SJCRH30 (cell line): ENCODE data around the gene PPM1H. TPM values are rescaled to one million over a fixed set of nuclear protein-coding genes. Genes with fewer than 3 reads are reported as not detected.
A peak's percentile ranks its signal among the peaks of the same experiment; 100 is the strongest.

Experiments used
- DNase-seq, 2 experiments: peaks; one replicate each; pipeline ENCODE4 v3.0.0-alpha.2; 2015 to 2020
- H3K27ac ChIP-seq: fragments of 250-450 bp; sonication (Bioruptor Pico); 2 replicates; pipeline ENCODE4 v1.5.1; 2020; ENCODE audit warnings: mild to moderate bottlenecking, moderate library complexity
- H3K27me3 ChIP-seq: fragments of 250-450 bp; sonication (Bioruptor Pico); 2 replicates; pipeline ENCODE4 v1.5.1; 2020; ENCODE audit warnings: mild to moderate bottlenecking, moderate library complexity
- H3K36me3 ChIP-seq: fragments of 250-450 bp; sonication (Bioruptor Pico); 2 replicates; pipeline ENCODE4 v1.5.1; 2020; ENCODE audit warnings: mild to moderate bottlenecking, moderate library complexity
- H3K4me1 ChIP-seq: fragments of 250-450 bp; sonication (Bioruptor Pico); 2 replicates; pipeline ENCODE4 v1.5.1; 2020; ENCODE audit warnings: mild to moderate bottlenecking, moderate library complexity
- H3K4me3 ChIP-seq: fragments of 250-450 bp; sonication (Bioruptor Pico); 2 replicates; pipeline ENCODE4 v1.5.1; 2020; ENCODE audit warnings: mild to moderate bottlenecking, moderate library complexity
- H3K9me3 ChIP-seq: fragments of 250-450 bp; sonication (Bioruptor Pico); replicated peaks from 2 replicates; pipeline ENCODE4 v1.5.1; 2020; ENCODE audit warnings: mild to moderate bottlenecking, moderate library complexity
- total RNA-seq: library from RNA; depleted of rRNA; stranded (reverse); fragments of >200 nt; shearing (Covaris generic); gene quantifications from 2 replicates; pipeline ENCODE4 v1.2.3, GENCODE V29; 2014

PPM1H gene
- total RNA-seq, 1 experiment from 2014 or later, result 4.1 TPM

DNA sequence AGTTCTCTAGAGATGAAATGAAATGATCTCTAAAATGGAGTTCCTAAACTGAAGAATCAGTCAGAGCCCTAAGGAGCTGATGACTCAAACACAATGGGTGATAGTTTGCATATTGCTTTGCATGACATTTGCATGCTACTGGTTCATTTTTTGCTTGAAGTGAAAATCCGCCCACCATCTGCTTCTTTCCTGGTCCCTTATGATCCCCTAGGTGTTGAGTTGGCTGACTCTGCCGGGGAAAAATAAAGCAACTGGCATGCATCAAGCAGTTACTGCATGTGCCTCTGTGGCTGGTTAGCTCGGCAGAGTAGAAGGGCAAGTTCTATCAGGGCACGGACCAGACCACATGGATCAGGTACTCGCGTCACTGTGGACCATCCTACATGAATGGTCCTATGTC, 151.1 kb downstream of the PPM1H start:
- peaks cover 5% of the 10 kb centered on the region for H3K4me1 ChIP-seq
- no peaks in the 10 kb centered on the region for H3K27me3 ChIP-seq
- H3K9me3 ChIP-seq, result no peaks in the 10 kb centered on the region
- no peak for DNase-seq
- H3K36me3 ChIP-seq, result no peaks in the 10 kb centered on the region
- no peak overlapping the region for H3K27ac ChIP-seq
- no peak overlapping the region for H3K4me3 ChIP-seq

DNA sequence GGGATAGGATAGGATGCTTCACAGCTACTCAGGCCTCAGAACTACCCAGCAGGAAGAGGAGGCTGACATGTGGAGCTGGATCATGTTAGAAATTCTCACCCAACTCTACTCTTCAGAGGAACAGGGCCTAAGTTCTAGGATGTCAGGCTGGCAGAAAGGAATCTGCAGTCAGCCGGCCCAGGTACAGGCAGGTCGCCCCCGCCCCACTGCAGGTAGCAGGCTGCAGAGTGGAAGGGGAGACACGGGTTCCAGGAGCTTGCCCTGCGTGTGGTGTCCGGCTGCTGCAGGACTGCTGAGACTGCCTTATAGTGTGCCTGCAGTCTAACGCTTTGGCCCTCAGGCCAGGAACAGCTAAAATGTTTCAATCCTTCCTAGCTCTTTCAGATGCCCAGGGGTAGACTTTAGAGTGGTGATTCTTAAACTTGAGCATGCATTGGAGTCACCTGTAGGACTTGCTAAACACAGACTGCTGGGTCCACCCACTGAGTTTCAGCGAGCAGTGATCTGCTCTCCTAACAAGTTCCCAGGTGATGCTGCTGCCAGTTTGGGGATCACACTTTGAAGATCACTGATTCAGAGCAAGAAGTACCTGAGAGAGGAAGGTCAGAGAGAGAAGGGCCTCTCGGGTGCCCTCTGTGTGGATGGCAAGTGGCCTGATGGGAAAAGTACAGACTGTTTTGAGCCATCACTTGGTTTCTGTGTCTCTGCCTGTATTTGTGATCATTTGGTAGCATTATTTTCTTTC, 153.6 kb downstream of the PPM1H start:
- Histone ChIP-seq H3K9me3 (no peaks in the 10 kb centered on the region; the same call in 1 of the 2 replicates), H3K27me3 (no peaks in the 10 kb centered on the region), H3K27ac (no peak overlapping the region), H3K36me3 (no peaks in the 10 kb centered on the region), H3K4me3 (no peak overlapping the region), H3K4me1 (peaks cover 5% of the 10 kb centered on the region)
- DNase-seq, result no peak

DNA sequence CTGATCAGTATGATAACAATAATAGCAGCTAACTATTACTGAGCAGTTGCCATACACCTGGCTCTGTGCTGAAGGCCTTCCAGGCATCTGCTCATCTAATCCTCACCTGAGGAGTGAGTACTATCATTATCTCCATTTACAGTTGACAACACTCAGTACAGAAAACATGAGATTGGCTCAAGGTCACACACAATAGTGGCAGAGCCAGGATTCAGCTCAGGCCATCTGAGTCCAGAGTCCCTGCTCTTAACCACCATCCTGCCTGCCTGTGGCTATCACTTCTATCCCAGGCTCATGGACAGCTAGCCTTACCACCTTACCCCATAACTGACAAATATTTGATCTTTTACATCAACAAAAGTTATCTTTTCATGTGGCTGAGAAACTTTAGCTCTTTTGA, 155.5 kb downstream of the PPM1H start:
- Histone ChIP-seq H3K27me3 (no peaks in the 10 kb centered on the region), H3K9me3 (no peaks in the 10 kb centered on the region; the same call in 1 of the 2 replicates), H3K4me1 (no peaks in the 10 kb centered on the region), H3K27ac (no peak overlapping the region), H3K36me3 (no peaks in the 10 kb centered on the region), H3K4me3 (no peak overlapping the region)
- no peak for DNase-seq

DNA sequence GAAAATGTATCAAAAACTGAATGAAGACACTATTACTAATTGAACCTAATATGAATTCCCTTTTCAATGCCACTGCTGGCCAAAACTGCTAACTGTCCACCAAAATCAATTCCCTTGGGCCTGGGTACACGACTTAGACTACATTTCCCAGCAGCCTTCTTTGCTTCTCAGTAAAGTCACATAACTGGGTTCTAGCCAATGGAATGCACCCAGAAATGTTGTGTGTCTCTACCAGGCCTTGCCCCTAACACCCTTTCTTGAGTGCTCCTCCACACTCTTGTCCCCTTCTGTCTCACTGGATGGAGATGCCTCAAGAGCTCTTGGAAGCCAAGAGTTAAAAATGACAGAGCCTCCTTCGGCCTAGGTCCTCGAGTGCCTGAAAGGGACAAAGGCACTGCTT, 156.8 kb downstream of the PPM1H start:
- Histone ChIP-seq H3K9me3 (no peaks in the 10 kb centered on the region; the same call in 1 of the 2 replicates), H3K36me3 (no peaks in the 10 kb centered on the region), H3K27ac (no peak overlapping the region), H3K4me3 (no peak overlapping the region), H3K27me3 (no peaks in the 10 kb centered on the region), H3K4me1 (no peaks in the 10 kb centered on the region)
- DNase-seq, result no peak

DNA sequence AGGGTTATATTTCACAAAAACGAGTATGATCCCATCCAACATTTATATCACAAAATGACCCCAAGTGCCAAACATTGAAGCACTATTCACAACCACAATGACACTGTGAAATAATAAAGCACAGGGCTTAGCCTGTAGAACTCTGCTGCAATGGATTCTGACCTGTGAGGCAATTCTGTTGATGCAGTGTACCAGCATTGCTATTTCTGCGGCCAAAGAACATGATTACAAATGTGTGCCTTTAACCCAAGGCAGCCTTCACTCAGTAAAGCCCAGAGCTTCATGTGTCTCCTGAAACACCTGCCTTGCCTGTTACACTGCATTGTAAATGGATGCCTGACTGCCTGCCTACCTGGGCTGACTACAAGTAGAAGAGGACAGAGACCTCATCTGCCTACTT, 158.0 kb downstream of the PPM1H start:
- no peaks in the 10 kb centered on the region; the same call in 1 of the 2 replicates for H3K9me3 ChIP-seq
- no peak overlapping the region for H3K27ac ChIP-seq
- H3K4me1 ChIP-seq, result peaks cover 4% of the 10 kb centered on the region
- no peak for DNase-seq
- H3K4me3 ChIP-seq, result no peak overlapping the region
- H3K36me3 ChIP-seq, result no peaks in the 10 kb centered on the region
- no peaks in the 10 kb centered on the region for H3K27me3 ChIP-seq

DNA sequence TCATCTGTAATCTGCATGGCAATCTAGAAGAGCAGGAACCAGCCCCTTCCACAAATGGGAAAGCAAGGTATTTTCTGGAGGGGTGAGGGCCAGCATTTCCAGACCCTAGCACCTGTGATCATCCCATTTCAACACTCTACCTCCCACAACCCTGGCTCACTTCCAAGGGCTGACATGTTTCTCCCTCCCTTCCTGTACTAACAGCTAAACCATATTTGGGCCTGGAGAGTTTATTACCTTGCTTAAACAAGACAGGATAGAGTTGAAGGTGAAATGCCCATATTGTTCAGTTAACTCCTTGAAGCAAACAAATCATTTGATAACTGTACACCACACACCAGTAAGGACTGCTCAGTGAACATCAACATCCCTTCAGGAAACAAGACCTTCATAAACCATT, 158.4 kb downstream of the PPM1H start:
- DNase-seq, result no peak
- peaks cover 4% of the 10 kb centered on the region for H3K4me1 ChIP-seq
- H3K4me3 ChIP-seq, result no peak overlapping the region
- H3K36me3 ChIP-seq, result no peaks in the 10 kb centered on the region
- H3K27me3 ChIP-seq, result no peaks in the 10 kb centered on the region
- H3K27ac ChIP-seq, result no peak overlapping the region
- no peaks in the 10 kb centered on the region; the same call in 1 of the 2 replicates for H3K9me3 ChIP-seq

DNA sequence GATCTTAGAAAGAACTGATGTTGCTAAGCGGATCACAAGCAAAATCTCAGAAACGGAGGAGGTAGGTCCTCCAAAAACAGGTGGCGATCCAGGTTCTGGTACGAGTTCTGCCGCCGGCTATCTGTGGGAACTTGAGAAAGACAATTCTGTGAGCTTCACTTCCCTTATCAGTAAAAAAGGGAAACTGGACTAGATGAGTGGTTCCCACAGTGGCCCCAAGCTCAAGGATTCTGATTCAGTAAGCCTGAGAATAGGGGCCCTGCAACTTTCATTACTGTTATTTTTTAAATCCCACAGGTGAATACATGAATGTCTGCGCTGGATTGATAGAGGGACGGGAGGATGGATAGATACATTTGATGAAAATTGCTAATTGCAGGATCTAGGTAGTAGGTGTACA, 160.2 kb downstream of the PPM1H start:
- no peak for DNase-seq
- no peak overlapping the region for H3K27ac ChIP-seq
- H3K9me3 ChIP-seq, result no peaks in the 10 kb centered on the region; the same call in 1 of the 2 replicates
- H3K36me3 ChIP-seq, result no peaks in the 10 kb centered on the region
- H3K4me3 ChIP-seq, result no peak overlapping the region
- H3K4me1 ChIP-seq, result peaks cover 4% of the 10 kb centered on the region
- H3K27me3 ChIP-seq, result no peaks in the 10 kb centered on the region

DNA sequence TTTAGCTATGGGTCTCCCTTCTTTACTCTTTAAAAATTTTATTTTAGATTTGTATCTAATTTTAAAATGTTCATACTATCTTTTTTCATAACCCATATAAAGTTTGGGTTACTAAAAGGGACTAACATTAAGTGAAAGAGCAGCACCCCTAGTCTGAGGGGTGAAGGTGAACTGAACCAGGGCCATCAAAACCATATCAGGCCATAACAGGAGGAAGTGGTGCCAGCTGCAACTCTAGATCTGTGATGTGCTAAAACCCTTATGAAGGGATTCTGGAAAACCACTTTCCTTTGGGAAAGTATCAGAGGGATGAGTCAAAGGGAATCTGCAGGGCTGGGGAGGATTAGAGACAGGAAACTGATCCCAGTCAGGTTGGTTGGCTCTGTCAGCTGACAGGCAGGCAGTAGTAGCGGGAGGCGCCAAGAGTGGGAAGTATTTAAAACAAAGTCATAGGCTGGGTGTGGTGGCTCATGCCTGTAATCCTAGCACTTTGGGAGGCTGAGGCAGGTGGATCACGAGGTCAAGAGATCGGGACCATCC, 162.5 kb downstream of the PPM1H start:
- H3K27ac ChIP-seq, result no peak overlapping the region
- H3K4me3 ChIP-seq, result no peak overlapping the region
- H3K27me3 ChIP-seq, result no peaks in the 10 kb centered on the region
- DNase-seq, result peak; percentile 39 to 66
- H3K4me1 ChIP-seq, result peaks cover 4% of the 10 kb centered on the region
- no peaks in the 10 kb centered on the region for H3K36me3 ChIP-seq
- H3K9me3 ChIP-seq, result no peaks in the 10 kb centered on the region

DNA sequence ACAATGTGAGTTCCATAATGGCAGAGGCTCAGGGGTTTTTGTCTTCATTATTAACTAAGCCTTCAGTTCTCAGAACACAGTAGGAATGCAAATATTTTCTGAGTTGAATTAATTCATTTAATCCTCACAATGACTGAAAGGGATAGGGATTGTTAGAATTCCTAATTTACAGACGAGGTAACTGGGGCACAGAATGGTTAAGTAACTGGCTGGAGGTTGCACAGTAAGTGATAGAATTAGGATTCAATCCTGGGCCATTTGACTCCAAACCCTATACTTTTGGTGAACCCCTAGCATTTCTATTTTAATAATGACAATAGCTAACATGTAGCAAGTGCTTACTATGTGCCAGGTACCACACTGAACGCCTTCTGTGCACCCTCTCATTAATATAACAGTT, 163.1 kb downstream of the PPM1H start:
- H3K4me1 ChIP-seq, result peaks cover 11% of the 10 kb centered on the region
- no peak overlapping the region for H3K4me3 ChIP-seq
- DNase-seq, result no peak
- H3K9me3 ChIP-seq, result no peaks in the 10 kb centered on the region
- no peaks in the 10 kb centered on the region for H3K36me3 ChIP-seq
- H3K27me3 ChIP-seq, result no peaks in the 10 kb centered on the region
- no peak overlapping the region for H3K27ac ChIP-seq

- Histone ChIP-seq H3K36me3 (no peaks in the 10 kb centered on the region), H3K4me1 (peaks cover 23% of the 10 kb centered on the region), H3K4me3 (no peak overlapping the region), H3K27me3 (no peaks in the 10 kb centered on the region), H3K9me3 (no peaks in the 10 kb centered on the region), H3K27ac (no peak overlapping the region)
- no peak for DNase-seq
Measured at GRCh38 chr12:62770381-62770780, 164.6 kb downstream of the PPM1H start.

DNA sequence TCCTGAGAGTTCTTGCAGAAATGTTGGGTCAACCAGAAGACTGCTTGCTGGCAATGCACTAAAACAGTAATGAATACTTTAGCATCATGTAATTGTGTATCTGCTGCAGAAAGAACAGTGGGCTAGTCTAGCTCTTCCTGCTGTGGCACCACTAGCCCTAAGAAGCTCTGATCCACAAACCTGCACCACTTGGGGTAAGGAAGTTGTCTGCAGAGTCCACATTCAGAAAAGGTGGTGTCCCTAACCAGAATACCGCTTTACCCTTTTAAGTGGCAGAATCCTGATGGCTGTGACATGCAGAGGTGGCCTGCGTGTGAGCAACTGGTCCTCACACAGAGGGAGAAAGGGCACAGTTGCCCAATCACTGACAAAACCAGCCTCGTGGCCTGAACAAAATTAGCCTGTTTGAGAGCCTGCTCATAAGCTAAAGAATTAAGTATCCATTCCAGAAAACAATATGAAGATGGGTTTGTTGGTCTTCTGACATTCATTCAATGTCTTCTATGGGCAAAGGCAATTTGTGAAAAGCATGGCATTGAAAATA, 165.8 kb downstream of the PPM1H start:
- peaks cover 23% of the 10 kb centered on the region for H3K4me1 ChIP-seq
- no peak overlapping the region for H3K4me3 ChIP-seq
- H3K9me3 ChIP-seq, result no peaks in the 10 kb centered on the region
- no peak overlapping the region for H3K27ac ChIP-seq
- H3K27me3 ChIP-seq, result no peaks in the 10 kb centered on the region
- no peak for DNase-seq
- H3K36me3 ChIP-seq, result no peaks in the 10 kb centered on the region

DNA sequence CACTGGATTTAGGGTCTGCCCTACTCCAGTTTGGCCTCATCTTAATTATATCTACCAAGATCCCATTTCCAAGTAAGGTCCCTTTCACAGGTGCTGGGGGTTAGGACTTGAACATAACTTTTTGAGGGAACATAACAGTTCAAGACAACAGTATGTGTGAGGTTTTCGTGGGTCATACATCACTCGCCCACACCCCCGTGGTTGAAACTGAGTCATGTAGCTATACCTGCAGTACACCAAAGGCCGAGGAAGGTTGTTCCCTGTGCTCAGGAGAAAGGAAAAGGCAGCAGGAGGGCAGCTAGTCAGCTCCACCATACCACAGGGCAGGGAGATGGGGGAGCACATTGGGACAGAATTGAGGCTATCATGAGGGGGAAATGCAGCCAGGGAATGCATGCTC, 167.0 kb downstream of the PPM1H start:
- no peak for DNase-seq
- Histone ChIP-seq H3K9me3 (no peaks in the 10 kb centered on the region), H3K27me3 (no peaks in the 10 kb centered on the region), H3K4me3 (no peak overlapping the region), H3K4me1 (peaks cover 23% of the 10 kb centered on the region), H3K36me3 (no peaks in the 10 kb centered on the region), H3K27ac (no peak overlapping the region)

- Histone ChIP-seq H3K36me3 (no peaks in the 10 kb centered on the region), H3K27me3 (no peaks in the 10 kb centered on the region), H3K9me3 (no peaks in the 10 kb centered on the region), H3K4me3 (no peak overlapping the region), H3K4me1 (peaks cover 23% of the 10 kb centered on the region), H3K27ac (no peak overlapping the region)
- DNase-seq, result no peak
Measured at GRCh38 chr12:62767496-62767895, 167.5 kb downstream of the PPM1H start.

- H3K4me1 ChIP-seq, result peaks cover 19% of the 10 kb centered on the region
- DNase-seq, result peak; percentile 54 to 79
- H3K4me3 ChIP-seq, result no peak overlapping the region
- H3K36me3 ChIP-seq, result no peaks in the 10 kb centered on the region
- no peaks in the 10 kb centered on the region for H3K9me3 ChIP-seq
- no peaks in the 10 kb centered on the region for H3K27me3 ChIP-seq
- H3K27ac ChIP-seq, result peak overlapping the region; percentile 42
Measured at GRCh38 chr12:62766496-62766895, 168.5 kb downstream of the PPM1H start.

DNA sequence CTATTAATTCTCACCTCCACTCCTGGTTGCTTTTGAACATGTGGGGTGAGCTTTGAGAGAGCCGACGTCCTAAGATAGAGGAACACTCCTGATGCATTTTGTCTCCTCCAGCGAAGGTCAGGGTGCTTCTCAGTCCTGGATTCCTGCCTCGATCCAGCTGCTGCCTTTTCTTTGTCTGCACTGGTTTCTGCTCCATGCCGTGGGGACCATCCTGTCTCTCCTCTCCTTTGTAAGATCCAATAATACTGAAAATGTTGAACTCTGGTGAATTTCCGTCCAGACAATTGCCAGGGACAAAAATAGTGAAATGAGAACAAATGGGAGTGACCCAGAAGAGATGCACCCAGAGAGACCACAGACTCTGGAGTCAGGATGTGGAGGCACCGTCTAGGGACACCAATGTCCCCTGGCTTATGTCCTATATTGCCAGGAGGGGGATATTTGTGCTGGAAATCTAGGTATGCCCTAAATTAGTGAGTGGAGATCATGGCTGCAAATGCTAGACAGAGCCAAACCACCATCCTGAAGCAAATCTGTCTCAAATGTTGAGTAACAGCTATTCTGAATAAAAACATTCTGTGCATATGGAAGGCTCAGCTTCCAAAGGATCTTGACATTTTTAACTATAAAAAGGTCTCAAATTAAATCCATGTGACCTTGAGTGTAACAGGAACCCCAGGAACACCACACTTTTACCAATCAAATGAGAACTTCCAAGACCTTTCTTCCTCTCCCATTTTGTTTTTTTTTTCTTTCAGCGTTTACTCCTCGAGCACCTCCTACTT, 170.9 kb downstream of the PPM1H start:
- Histone ChIP-seq H3K27ac (no peak overlapping the region), H3K9me3 (no peaks in the 10 kb centered on the region), H3K27me3 (no peaks in the 10 kb centered on the region), H3K4me1 (peaks cover 19% of the 10 kb centered on the region), H3K36me3 (no peaks in the 10 kb centered on the region), H3K4me3 (no peak overlapping the region)
- DNase-seq, result no peak
